ENCODE results near the gene IQCK. TPM values are rescaled to one million over a fixed set of nuclear protein-coding genes. Genes with fewer than 3 reads are reported as not detected.

IQCK gene
- total RNA-seq, 1 experiment from 2014 or later: 2.6 TPM

DNA sequence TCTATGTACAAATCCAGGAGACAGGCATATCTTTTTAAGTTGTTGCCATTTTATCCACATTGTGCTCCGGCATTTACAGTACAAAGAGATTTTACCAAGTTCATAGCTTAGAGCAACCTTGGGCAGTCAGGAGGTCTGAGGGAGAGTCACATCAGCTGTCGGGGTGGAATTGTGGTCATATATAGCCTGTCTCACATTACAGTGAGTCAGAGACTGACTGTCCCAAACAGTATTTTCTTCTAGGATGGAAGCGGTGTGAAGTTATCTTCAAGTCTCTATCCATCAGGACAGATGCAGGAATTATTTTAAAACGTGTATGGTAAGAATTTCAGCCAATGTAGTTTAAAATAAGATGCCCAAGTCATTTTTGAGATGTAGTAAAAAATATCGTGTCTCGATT lies 113.6 kb downstream of the IQCK start:
- Histone ChIP-seq H3K27ac (peak overlapping the region; percentile 36), H3K27me3 (no peaks in the 10 kb centered on the region), H3K36me3 (no peaks in the 10 kb centered on the region), H3K4me3 (no peak overlapping the region), H3K9me3 (replicated peaks) (no peaks in the 10 kb centered on the region), H3K4me1 (peaks cover 25% of the 10 kb centered on the region)
- peak; percentile 76 to 86 for DNase-seq

- H3K36me3 ChIP-seq: no peaks in the 10 kb centered on the region
- H3K4me1 ChIP-seq: peaks cover 37% of the 10 kb centered on the region
- H3K27ac ChIP-seq: no peak overlapping the region
- no peaks in the 10 kb centered on the region for H3K27me3 ChIP-seq
- DNase-seq: no peak
- no peaks in the 10 kb centered on the region for H3K9me3 ChIP-seq (replicated peaks)
- H3K4me3 ChIP-seq: no peak overlapping the region
Measured at GRCh38 chr16:19833176-19833575, 115.1 kb downstream of the IQCK start.

- Histone ChIP-seq H3K4me3 (no peak overlapping the region), H3K27me3 (no peaks in the 10 kb centered on the region), H3K4me1 (peaks cover 40% of the 10 kb centered on the region), H3K36me3 (no peaks in the 10 kb centered on the region), H3K27ac (no peak overlapping the region), H3K9me3 (replicated peaks) (no peaks in the 10 kb centered on the region)
- DNase-seq: no peak
Measured at GRCh38 chr16:19833581-19833980, 115.5 kb downstream of the IQCK start.

- no peaks in the 10 kb centered on the region for H3K27me3 ChIP-seq
- peaks cover 40% of the 10 kb centered on the region for H3K4me1 ChIP-seq
- DNase-seq: no peak
- no peaks in the 10 kb centered on the region for H3K36me3 ChIP-seq
- no peak overlapping the region for H3K4me3 ChIP-seq
- H3K27ac ChIP-seq: no peak overlapping the region
- no peaks in the 10 kb centered on the region for H3K9me3 ChIP-seq (replicated peaks)
Measured at GRCh38 chr16:19835196-19835595, 117.1 kb downstream of the IQCK start.

DNA sequence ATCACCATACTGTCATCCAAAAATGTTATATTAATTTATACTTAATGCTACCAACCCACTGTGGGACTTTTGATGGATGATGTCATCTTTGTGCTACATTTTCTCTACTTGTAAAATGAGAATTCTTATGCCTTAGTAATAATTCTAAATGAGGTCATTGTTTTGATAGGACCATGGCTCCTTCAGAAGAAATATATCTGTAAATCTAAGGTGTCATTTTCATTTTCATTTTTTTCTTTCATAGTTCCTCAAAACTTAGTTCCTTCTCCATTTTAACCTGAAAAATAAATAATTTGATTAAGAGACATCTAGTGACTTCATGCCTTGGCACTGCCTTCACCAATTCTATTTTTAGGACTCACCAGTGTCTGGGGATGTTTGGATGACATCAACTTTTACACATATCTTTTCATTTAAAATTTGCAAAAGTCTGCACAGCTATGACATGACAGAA lies 117.9 kb downstream of the IQCK start:
- Histone ChIP-seq H3K36me3 (no peaks in the 10 kb centered on the region), H3K27ac (no peak overlapping the region), H3K4me1 (peaks cover 34% of the 10 kb centered on the region), H3K4me3 (no peak overlapping the region), H3K27me3 (no peaks in the 10 kb centered on the region), H3K9me3 (replicated peaks) (no peaks in the 10 kb centered on the region)
- no peak for DNase-seq

- DNase-seq: peak in 1 of 2 experiments; percentile 50
- Histone ChIP-seq H3K27me3 (no peaks in the 10 kb centered on the region), H3K4me3 (no peak overlapping the region), H3K4me1 (peaks cover 25% of the 10 kb centered on the region), H3K36me3 (no peaks in the 10 kb centered on the region), H3K27ac (no peak overlapping the region), H3K9me3 (replicated peaks) (no peaks in the 10 kb centered on the region)
Measured at GRCh38 chr16:19837331-19837980, 119.4 kb downstream of the IQCK start.

DNA sequence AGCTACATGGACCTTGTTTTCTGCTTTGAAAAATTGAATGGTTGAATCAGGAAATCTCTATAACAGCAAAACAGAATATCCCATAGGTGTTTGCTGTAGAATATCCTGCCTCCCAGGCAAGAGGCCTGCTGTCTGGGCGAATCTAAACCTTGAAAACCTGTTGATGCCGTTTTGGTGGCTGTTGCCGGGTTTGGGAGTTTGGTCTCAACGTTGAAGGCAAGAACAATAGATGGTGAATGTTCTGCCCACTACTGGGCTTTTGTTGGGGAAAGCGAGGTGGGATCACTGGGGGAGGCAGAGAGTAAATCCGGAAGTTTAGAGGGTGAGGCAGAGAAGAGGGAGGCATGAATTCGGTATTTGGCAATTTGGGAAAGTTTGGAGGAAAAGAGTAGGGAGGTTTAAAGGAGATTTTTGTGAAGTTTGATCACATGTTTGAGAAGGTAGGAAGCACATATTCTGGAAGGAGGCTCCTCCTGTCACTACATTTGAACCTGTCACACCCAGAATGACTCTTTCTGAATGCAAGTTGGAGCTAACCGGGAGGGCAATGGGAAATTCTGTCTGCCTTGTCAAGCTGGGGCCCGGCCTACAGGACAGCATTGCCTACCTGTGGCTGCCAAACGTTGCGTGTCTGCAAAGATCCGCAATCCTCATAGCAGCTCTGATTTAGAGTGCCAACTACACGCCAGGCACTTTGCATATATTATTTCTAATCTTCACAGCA lies 120.1 kb downstream of the IQCK start:
- peaks cover 30% of the 10 kb centered on the region for H3K4me1 ChIP-seq
- H3K27me3 ChIP-seq: no peaks in the 10 kb centered on the region
- H3K36me3 ChIP-seq: no peaks in the 10 kb centered on the region
- no peak for DNase-seq
- no peak overlapping the region for H3K27ac ChIP-seq
- no peak overlapping the region for H3K4me3 ChIP-seq
- no peaks in the 10 kb centered on the region for H3K9me3 ChIP-seq (replicated peaks)

DNA sequence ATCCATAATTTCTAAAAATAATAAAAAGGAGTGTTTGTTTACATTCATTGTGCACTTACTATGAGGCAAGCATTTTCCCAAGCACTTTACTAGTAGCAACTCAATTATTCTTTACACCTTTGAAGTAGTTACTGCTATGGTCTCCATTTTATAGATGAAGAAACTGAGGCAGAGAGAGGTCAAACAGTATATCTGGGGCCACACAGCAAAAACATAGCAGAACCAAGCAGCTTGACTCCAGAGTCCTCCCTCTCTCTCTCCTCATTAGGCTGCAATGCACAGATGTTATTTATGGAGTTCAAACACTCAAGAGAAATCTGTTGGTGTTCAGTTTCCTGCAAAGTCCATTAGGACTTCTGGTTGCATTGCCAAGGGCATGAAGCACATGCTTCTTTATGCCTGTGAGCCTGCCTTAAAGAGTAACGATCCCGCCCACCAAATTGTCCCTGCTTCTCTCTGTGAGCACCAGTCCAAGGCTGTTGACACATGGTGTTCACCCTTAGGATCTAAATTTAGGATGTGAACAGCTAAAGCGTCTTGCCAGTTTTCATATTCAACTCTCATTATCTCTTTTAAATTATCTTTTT lies 122.5 kb downstream of the IQCK start:
- no peak overlapping the region for H3K4me3 ChIP-seq
- H3K36me3 ChIP-seq: no peaks in the 10 kb centered on the region
- peak; percentile 14 to 46 for DNase-seq
- H3K27ac ChIP-seq: no peak overlapping the region
- no peaks in the 10 kb centered on the region for H3K27me3 ChIP-seq
- H3K4me1 ChIP-seq: peaks cover 46% of the 10 kb centered on the region
- H3K9me3 ChIP-seq (replicated peaks): no peaks in the 10 kb centered on the region

DNA sequence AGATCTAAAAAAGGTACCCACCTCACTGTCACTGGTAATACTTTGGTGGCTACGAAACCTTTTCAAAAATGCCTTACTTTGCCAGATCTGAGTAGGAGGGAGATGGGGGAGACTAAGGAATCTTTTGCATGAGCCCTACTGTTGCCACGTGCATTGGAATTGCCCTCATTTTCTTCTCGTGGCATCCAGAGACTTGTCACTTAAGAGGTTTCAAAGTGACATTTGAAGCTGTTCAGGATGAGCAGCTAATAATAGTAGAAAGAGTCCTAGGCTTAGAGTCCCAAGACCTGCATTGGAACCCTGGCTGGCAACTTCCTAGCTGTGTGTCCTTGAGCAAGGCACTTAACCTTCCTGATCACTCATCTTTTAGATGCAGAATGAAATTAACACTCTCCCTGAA lies 123.1 kb downstream of the IQCK start:
- Histone ChIP-seq H3K9me3 (replicated peaks) (no peaks in the 10 kb centered on the region), H3K27ac (no peak overlapping the region), H3K27me3 (no peaks in the 10 kb centered on the region), H3K4me3 (no peak overlapping the region), H3K4me1 (peaks cover 42% of the 10 kb centered on the region), H3K36me3 (no peaks in the 10 kb centered on the region)
- no peak for DNase-seq

- H3K27me3 ChIP-seq: no peaks in the 10 kb centered on the region
- no peak for DNase-seq
- no peak overlapping the region for H3K4me3 ChIP-seq
- H3K9me3 ChIP-seq (replicated peaks): no peaks in the 10 kb centered on the region
- H3K36me3 ChIP-seq: no peaks in the 10 kb centered on the region
- peak overlapping the region; percentile 39 for H3K27ac ChIP-seq
- H3K4me1 ChIP-seq: peaks cover 35% of the 10 kb centered on the region
Measured at GRCh38 chr16:19842426-19843157, 124.5 kb downstream of the IQCK start.

DNA sequence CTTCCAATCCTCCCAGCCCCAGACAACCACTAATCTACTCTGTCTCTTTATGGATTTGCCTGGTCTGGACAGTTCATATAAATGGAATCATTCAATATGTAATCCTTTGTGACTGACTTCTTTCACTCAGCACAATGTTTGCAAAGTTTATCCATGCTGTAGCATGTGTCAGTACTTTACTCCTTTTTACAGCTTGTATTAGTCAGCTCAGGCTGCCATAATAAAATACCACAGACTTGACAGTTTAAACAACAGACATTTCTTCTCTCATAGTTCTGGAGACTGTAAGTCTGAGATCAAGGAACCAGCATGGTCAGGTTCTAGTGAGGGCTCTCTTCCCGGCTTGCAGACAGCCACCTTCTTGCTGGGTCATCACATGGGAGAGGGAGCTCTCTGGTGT lies 125.3 kb downstream of the IQCK start:
- peak in 1 of 2 experiments; percentile 22 for DNase-seq
- no peaks in the 10 kb centered on the region for H3K9me3 ChIP-seq (replicated peaks)
- H3K36me3 ChIP-seq: no peaks in the 10 kb centered on the region
- H3K4me1 ChIP-seq: peaks cover 28% of the 10 kb centered on the region
- no peaks in the 10 kb centered on the region for H3K27me3 ChIP-seq
- H3K4me3 ChIP-seq: no peak overlapping the region
- H3K27ac ChIP-seq: peak overlapping the region; percentile 39

DNA sequence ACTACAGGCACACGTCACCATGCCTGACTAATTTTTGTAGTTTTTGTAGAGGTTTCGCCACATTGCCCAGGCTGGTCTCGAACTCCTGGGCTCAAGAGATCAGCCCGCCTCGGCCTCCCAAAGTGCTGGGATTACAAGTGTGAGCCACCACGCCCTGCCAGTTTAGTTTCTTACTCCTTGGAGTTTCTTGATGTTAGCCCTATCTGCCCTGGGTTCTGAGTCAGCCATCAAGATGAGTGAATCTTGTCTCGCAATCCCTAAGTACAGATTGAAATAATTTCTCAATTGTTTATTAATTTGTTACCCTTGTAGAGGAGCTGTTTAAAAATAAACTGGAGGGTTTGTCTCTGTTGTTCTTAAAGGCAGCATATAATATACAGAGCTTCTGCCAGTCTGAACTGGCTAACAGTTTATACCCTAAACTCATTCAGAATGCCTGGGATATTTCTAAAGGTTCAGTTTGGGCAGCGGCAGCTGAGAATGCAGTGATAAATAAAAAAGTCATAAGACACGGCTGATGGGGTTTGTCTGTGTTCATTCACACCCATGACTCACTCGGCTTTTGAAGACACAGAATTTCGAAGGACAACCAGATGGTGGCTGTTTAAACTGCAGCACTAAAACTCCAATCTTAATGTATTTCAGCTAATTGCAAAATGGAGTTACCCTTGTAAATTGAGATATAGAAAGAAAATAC lies 127.0 kb downstream of the IQCK start:
- H3K27me3 ChIP-seq: no peaks in the 10 kb centered on the region
- H3K9me3 ChIP-seq (replicated peaks): no peaks in the 10 kb centered on the region
- no peak overlapping the region for H3K4me3 ChIP-seq
- DNase-seq: peak; percentile 58 to 64
- H3K36me3 ChIP-seq: no peaks in the 10 kb centered on the region
- peaks cover 27% of the 10 kb centered on the region for H3K4me1 ChIP-seq
- H3K27ac ChIP-seq: peak overlapping the region; percentile 74

- Histone ChIP-seq H3K36me3 (no peaks in the 10 kb centered on the region), H3K4me1 (peaks cover 27% of the 10 kb centered on the region), H3K9me3 (replicated peaks) (no peaks in the 10 kb centered on the region), H3K27ac (no peak overlapping the region), H3K27me3 (no peaks in the 10 kb centered on the region), H3K4me3 (no peak overlapping the region)
- DNase-seq: no peak
Measured at GRCh38 chr16:19846436-19846835, 128.4 kb downstream of the IQCK start.

GRCh38 chr16:19848756-19849155 lies 130.7 kb downstream of the IQCK start:
- H3K4me3 ChIP-seq: no peak overlapping the region
- DNase-seq: no peak
- no peak overlapping the region for H3K27ac ChIP-seq
- peaks cover 13% of the 10 kb centered on the region for H3K4me1 ChIP-seq
- no peaks in the 10 kb centered on the region for H3K9me3 ChIP-seq (replicated peaks)
- H3K36me3 ChIP-seq: no peaks in the 10 kb centered on the region
- no peaks in the 10 kb centered on the region for H3K27me3 ChIP-seq

Data from SJCRH30 (cell line).